HG03196 (cell line): ENCODE data around the gene PACSIN1.

Source experiments
- ATAC-seq: cut with Tn5 transposase; IDR thresholded peaks from one replicate; pipeline ENCODE4 v1.9.1; 2021; ENCODE audit not compliant: unreplicated experiment

The PACSIN1 gene

DNA sequence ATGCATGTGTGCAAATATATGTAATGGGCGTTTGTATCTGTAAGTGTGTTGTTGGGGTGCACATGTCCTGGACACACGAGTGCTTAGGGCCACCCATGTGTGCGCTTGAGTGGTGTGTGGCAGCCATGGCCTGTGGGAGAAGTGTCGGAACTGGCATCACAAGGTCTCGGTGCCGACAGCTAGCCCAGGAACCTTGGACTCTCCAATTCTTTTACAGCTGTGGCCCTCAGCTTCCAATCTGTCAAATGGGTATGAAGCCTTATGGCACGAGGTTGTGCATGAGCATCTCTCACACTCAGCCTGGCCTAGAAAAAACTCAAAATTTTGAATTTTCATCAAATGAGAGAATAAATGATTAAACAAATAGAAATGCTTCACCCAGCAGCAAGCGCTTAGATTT is 48.2 kb downstream of the PACSIN1 start:
- ATAC-seq: no peak

DNA sequence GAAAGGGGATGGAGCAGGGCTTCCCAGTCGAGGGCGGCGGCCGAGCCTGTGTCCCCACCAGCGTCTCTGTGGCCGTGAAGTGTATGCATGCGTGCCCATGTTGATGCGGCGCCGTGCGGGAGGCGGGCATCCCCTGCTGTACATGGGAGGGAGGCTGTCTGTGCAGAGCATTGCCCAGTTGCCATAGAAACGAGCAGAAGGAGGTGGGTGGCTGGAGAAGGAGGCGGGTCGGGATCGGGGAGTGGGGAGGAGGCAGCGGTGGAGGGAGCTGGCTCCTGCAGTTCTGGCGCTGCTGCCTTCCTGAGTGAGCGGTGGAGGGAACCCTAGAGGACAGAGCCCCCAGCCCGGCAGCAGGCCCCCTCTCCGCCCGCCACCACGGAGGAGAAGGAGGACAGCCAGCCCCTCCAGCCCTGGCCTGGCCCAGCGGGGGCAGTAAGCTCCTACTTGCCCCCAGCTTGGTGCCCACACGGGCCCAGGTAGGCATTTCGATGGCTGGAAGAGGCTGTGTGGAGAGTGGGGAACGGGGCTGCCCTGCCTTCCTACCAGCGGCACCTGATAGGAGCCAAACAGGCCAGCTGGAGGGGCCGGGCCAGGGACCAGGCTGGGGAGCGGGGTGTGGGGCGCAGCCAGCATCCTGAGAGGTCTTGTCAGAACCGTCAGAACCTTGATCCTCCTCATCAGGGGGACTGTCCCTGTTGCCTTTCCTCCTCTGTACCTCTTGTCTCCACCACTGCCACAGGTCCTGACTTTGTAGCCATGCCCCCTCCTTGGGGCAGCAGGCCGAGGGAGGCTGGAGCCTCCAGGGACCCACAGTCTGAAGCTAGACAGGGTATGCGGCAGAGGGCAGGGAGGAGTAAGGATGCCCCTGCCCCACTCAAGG is 49.0 kb downstream of the PACSIN1 start:
- no peak for ATAC-seq

DNA sequence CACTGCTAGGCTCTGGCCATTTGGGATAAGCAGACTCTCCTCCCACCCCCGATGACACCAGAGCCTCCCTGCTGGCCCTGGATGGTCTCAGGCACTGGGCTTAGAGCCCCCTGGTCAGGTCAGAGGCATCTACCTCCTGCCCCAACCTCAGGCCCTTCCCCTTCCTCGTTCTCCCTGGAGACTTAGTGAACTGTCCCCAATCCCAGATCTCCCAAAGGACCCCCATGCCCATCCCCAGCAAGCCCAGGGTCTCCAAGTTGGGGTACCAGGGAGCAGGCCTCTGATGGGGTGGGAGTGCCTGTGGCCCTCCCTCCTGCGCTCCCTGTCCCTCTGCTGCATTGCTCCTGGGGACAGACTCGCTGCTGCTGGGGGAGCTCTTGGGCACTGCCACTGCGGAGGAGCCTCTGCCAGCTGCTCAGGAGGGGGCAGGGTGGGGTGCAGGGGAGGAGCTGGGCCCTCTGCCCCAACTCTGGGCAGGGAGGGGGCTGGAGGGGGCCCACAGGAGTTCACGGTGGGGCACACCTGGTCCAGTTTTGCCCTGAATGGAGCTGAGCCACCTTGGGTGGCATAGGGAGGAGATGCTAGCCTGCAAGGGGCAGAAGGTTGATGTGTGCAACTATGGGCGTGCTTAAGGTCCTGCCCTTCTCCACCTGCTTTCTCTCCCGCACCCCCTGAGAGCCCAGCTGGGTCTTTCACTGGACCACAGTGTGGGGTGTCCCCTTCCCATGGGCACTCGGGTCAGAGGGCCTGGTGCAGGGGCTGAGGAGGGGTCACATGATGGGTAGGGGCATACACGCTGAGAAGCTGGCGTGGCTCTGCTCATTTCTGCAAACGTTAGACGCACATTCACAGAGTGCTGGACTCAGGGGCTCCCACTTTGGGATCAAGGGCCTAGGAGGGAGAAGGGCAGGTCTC is 49.9 kb downstream of the PACSIN1 start:
- no peak for ATAC-seq

DNA sequence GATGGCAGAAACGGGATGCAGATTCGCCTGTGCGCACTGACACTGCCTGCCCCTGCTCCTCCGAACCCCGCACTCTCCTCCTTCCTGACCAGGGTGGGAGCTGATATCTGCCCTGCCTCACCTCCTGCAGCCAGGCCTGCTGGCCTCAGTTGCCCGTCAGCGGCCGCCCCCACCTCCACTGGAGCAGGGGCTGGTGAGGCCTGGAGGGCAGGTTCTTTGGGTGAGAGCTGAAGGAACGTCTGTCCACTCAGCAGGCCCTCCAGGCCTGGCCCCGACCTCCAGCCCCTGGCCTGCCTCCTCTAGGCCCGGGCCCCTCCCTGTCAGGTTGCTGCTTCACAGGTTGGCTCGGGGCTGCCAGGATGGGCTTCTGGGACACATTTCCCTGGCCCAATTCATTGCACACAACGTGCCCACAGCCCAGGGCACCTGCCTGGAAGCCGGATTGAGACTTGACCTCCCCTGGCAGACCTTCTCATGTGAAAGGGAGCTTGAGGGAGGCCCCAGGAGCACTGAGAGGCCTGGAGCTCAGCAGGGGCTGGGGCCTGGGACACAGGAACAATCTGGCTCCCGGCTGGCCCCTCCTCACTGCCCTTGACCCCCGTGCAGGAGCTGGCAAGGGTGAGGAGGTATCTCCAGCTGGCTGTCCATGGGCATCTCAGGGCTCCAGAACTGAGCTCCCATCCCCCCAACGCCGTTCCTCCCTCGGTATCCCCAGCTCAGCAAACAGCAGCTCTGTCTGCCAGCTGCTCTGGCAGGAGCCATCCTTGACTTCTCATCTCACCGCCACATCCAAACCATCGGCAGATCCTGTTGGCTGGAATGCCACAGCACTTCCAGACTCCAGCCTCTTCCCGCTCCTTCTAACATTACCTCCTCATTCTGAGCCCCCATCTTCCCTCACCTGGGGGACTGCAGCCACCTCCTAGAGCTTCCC is 50.8 kb downstream of the PACSIN1 start:
- ATAC-seq: no peak

DNA sequence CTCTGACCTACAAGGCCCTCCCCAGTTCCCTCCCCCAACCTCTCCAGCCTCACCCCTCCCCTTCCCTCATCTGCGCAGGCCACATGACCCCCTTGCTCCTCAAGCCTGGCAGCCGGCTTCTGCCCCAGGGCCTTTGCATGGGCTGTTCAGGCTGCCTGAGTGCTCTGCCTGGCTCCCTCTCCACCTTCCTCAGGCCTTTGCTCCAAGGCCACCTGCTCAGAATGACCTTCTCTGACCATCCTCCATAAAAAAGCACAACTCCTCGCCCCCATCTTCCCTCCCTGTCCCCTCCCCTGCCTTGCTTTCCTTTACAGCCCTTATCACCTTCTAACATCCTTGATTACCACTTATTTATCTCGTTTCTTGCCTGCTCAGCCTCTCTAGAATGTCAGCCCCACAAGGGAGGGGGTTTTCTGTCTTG is 51.6 kb downstream of the PACSIN1 start:
- no peak for ATAC-seq

DNA sequence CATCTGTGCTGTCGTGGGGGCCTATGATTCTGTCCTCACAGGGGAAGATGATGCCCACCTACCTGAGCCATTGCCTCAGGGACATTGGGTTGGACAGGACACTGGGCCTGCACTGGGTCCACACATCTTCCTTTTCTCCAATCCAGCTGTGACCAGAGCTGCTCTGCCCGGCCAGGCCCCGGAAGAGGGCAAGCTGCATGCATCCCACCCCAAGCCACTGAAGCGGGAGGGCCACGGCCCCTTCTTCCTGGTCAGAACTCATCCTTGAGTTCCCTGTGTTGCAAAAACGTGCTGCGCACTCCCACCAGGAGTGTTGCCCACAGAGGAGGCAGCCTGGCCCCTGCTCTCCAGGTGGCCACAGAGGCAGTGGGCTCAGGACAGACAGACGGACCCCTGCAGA is 52.1 kb downstream of the PACSIN1 start:
- ATAC-seq: no peak

DNA sequence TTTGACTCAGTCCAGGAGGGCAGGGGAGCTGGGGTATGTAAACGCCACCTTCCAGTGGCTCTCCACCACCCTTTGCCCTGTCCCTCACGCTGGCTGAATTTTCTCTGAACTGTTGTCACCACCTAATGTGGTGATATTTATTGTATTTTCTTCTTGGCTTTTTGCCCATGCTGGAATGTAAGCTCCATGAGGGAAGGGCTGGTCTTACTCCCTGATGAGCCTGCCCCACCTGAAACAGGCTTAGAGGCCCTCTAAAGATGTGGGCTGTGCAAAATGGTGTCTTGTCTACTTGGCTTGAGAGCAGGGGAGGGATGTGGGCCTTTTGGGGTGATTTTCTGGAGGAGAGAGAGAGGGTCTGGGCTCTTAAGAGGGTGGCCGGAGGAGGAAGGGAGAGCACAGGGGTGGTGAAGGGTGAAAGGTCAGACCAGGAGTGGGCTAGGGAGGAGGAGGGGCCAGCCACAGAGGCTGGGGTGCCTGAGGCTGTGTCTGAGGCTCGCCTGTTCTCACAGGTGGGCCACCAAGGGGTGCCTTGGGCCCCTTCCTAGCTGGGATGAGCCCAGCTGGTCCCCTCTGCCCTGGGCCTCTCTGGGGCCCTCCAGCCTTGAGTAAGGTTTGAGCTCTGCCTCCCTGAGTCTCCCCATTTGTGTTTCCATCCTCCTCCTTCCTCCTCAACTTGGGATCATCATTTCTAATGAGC is 52.9 kb downstream of the PACSIN1 start:
- ATAC-seq: no peak

DNA sequence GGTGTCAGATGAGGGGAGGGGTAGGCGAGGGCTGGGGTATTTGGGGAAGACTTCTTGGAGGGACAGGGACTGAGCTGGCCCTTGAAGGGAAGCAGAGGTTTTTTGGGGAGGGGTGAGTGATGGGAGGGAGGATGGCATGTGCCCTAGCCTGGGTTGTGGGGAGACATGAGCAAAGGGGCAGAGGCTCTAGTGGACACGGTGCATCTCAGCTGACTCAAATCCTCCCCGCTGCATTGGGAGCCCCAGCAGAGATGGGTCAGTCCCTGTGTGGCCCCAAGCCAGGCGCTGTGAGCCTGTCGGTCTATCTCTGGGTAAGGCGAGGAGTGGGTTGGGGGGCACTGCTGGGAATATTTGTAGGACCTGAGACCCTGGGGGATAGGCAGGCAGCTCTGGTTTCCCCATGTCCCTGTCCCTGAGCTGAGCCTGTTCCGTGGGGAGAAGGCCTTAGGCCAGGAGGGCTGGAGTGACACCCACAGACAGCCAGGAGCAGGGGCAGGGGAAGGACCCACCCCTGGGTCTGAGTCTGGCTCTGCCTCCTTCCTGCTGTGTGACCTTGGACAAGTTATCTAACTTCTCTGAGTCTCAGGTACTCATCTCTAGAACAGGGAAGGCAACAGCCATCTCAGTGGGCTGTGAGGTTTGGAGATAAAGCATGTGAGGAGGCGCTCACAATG is 54.2 kb downstream of the PACSIN1 start:
- ATAC-seq: no peak

DNA sequence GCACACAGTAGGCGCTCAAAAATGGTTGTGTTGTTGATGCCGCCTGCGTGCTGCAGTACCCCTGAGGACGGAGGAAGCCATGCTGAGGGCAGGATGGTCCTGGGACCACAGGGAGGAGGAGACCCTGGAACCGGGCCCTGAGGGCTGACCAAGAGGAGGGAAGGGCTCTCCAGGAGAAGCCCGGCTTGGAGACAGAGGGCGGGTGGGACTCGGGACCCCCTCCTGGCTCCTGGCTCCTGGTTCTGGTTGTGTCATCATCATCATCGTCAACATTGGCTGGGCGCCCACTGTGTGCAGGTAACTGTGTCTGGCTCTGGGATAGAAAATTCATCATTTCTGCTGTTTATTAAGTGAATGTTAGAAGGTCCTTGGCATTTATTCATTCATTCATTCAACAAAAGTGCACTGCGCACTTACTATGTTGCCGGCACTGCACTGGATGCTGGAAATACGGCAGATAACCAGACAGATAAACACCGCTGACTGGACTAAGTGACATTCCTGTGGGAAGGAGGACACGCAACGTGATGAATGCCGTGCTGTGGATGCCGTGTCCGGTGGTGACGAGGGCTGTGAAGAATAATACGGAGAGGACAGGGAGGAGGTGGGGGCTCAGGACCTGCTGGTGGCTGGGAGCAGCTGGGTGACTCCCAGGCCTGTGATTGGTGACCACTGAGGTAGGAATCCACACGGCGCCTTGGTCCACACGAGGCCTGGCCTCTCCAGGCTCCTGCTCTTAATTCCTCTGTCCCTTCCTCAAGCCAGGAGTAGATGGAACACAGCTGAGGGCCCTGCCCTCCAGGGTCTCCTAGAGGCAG is 55.0 kb downstream of the PACSIN1 start:
- no peak for ATAC-seq

DNA sequence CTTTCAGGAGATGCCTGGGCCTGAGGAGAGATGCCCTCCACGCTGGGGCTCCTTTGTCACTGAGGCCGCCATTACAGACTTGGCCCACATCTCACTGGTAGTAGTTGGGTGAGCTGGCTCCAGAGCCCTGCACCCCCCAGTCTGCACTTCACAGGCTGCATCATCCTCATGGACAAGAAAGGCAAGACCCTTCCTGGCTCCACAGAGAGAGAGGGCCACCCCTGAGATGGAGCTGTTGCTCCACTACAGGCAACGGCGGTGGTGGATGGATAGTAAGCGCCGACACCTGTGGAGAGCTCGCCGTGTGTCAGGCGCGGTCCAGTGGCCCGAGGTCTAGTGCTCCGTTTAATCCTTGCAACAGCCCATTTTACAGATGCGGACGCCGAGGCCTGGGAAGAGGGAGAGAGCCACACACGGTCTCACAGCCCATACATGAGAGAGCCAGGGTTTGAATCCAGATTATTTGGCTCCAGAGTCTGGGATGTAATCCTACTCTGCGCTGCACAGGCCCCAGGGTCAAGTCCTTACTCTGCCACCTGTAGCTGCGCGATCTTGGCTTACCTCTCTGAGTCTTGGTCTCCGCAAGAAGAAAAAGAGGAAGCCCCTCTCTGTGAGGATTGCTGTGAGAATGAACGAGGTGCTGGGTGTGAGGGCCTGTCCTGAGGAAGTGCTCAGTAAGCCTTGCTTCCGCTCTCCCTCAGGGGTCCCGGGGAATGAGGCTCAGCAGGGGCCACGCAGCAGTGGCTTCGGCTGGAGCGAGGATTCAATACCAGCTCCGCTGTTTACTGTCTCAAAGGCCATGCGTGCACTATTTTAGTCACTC is 55.8 kb downstream of the PACSIN1 start:
- ATAC-seq: no peak

DNA sequence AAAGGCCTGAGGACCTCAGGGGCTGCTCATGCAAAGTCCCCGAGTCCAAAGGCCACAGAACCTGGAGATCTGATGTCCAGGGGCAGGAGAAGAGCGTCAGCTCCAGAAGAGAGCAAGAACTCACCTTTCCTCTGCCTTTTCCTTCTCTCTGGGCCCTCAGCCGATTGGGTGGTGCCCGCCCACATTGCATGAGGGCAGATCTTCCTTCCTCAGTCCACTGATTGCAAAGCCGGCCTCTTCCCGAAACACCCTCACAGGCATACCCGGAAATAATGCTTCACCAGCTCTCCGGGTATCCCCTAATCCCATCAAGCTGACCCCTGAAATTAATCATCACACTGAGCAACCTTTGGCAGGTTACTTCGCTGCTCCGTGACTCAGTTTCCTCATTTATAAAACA is 56.9 kb downstream of the PACSIN1 start:
- no peak for ATAC-seq

DNA sequence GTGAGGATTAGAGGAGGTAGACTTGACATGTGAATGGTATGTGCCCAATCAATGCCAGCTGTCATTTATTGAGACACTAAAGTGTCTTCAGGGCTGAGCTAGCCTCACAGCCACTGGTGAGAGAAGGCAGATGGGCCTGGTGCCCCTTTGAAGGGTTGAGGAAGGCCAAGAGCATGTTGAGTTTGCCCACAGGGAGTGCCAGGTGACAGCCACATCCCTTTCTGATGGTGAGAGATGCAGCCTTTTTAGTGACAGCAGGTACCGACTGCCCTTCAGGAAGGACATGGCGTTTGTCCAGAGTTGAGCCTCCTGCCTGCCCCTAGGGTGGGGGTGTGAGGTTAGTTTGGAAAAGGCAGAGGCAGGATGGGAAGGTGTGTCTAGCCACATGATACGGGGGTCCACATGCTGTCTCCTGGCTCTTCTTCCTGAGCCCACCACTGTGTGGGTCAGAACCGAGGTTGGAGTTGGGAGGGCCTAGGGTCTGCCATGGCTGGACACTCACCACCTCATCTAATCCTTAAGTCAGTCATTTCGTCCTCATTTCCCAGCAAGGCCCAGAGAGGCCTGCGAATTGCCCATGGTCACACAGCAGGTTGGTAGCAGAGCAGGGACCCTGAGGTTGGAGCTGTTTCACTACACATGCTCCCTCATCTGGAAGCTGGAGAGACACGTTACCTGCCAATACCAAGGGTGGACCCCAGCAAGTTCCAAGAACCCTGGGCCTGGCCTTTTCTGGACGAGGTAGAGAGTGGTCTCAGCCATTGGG is 57.7 kb downstream of the PACSIN1 start:
- no peak for ATAC-seq

DNA sequence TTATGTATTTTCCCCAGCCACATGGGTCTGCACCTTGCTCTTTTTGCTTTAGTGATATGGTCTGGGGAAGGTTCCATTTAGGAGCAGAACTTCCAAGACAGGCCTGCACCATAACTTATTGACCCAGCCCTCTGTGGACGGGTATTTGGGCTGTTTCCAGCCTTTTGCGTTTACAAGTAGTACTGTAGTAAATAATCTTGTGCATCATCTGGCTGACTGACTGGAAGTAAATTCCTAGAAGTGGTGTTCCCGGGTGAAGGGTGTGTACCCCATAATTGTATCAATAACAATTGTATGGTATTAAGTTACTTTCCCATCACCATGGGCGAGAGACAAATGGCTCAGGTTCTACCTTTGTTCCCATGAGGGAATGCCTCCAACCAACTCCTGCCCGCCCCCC is 58.6 kb downstream of the PACSIN1 start:
- no peak for ATAC-seq

DNA sequence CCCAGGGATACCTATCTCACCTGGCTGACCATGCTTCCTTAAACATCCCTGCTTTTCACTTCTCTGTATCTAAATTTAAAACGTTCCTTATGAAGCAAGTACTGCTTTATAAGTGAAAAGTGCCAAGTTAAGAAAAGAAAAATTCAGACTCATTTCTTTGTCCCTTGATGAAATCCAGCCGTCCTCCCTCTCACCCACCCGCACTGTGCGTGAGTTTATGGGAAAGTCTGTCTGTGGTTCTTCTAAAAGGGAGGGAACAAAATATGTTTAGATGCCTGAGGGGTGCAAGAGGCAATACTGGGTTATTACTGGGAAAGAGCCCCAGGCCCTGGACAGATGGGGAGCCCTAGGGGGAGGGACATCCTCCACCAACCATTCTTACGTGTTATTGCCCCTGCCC is 59.1 kb downstream of the PACSIN1 start:
- no peak for ATAC-seq

DNA sequence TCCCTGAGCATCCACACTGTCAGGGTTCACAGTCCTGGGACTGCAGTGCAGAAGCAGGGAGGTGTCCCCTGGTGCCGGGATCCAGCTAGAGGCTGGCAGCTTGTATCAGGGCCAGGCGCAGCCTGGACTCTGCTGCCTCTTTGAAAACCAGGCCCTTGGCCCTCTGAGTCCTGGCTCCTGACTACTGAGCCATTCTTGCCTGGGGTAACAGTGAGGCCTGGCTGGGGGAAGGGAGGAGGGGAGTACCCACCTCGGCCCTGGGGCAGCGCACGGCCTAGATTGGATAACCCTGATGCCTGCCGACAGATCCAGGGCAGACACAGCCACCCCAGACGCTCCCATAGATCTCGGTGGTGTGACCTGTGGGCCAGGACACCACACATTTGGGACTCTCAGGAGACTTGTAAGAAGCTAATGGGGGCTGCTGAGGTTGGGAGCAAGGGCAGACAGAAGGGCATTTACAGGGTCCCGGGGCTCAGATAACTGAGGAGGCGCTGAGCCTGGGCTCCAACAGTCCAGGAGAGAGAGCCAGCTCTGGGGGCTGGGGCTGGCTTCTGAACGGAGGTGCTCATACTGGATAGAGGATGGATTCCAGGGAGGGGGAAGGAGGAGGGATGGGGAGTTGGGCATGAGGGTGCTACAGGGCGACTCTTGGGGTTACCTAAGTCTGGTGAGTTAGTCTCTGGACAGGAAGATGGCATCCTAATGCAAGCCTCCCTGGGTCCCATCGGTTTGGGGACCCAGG is 59.7 kb downstream of the PACSIN1 start:
- ATAC-seq: no peak

DNA sequence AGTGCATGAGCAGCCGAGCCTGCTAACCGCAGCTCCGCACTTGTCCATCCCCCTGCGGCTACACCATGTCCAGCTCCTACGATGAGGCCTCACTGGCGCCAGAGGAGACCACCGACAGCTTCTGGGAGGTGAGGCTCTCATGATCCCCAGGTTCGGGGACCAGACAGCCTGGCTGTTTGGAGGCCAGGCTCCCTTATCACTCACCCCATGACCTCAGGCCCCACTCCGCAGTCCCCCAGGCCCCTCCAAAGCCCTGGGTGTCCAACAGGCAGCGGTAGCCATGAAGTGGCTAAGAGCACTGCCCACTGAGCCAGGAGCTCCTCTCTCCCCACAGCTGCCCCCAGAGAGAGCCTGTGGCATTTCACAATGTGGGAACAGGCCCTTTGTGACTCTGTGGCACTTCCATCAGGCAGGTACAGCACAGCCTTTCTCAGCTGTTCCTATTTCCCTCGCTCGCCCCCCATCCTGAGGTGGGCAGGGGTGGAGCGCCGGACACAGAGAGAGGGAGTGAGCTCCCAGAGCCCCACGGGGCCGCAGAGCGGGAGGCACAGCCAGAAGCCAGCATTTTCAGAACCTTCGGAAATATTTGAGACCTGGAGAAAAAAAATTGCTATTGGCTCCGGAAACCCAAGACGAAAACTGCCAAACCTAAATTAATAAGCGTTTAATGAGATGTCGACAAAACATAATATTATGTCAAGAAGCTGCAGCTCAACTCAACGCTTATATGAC is 60.5 kb downstream of the PACSIN1 start:
- ATAC-seq: no peak
